Upper lobe of left lung (tissue), 6 donors: ENCODE results near the gene TARM1. TPM values are rescaled to one million over a fixed set of nuclear protein-coding genes. Genes with fewer than 3 reads are reported as not detected.
"Not testable (repeated sequence)": the region's sequence is repeated elsewhere in the genome, so short reads cannot be mapped to it uniquely, and the experiment has no call there.

ENCODE experiments used
- ATAC-seq, 2 donors: fragments of 200-7000 bp; cut with Tn5 transposase; one replicate each; pipeline ENCODE4 v1.9.1; 2022; ENCODE audit warnings: mild to moderate bottlenecking in 2 of 2, moderate library complexity in 2 of 2; ENCODE audit not compliant: low FRiP score in 2 of 2
- DNase-seq, 2 donors: peaks; one replicate each; pipeline ENCODE4 v3.0.0-alpha.2; 2019 to 2020
- H3K27ac ChIP-seq, 4 donors: fragments of 200-600 bp; sonication (generic); one replicate each; pipeline ENCODE4 v1.5.1; 2016 to 2019
- H3K27me3 ChIP-seq, 4 donors: fragments of 200-600 bp; sonication (generic); one replicate each; pipeline ENCODE4 v1.5.1; 2017 to 2019
- H3K36me3 ChIP-seq, 4 donors: fragments of 200-600 bp; sonication (generic); one replicate each; pipeline ENCODE4 v1.5.1; 2016 to 2019
- H3K4me1 ChIP-seq, 4 donors: fragments of 200-600 bp; sonication (generic); one replicate each; pipeline ENCODE4 v1.5.1; 2018 to 2019
- H3K4me3 ChIP-seq, 4 donors: fragments of 200-600 bp; sonication (generic); one replicate each; pipeline ENCODE4 v1.5.1; 2017 to 2019; ENCODE audit warnings: mild to moderate bottlenecking in 2 of 4, moderate library complexity in 1 of 4
- H3K9me3 ChIP-seq, 4 donors: fragments of 200-600 bp; sonication (generic); one replicate each; pipeline ENCODE4 v1.5.1; 2018 to 2019
- EP300 ChIP-seq, 4 donors: sonication (generic); formaldehyde crosslinking; IDR thresholded peaks; one replicate each; pipeline ENCODE4 v1.5.1; 2017; ENCODE audit warnings: antibody characterized with exemption in 4 of 4, control low read depth in 2 of 4
- POLR2A ChIP-seq, 4 donors: fragments of 450-650 bp; IDR thresholded peaks; one replicate each; pipeline ENCODE4 v1.5.1; 2016 to 2017; ENCODE audit warnings: antibody characterized with exemption in 4 of 4, mild to moderate bottlenecking in 2 of 4
- POLR2AphosphoS5 ChIP-seq, 2 donors: sonication (generic); formaldehyde crosslinking; IDR thresholded peaks; one replicate each; pipeline ENCODE4 v1.5.1; 2017; ENCODE audit warnings: antibody characterized with exemption in 2 of 2
- WGBS, 2 donors: methylation state at CpG; one replicate each; pipeline ENCODE4 v1.1.5; 2017 to 2018; 5-methylcytosine and 5-hydroxymethylcytosine counted together
- total RNA-seq, 6 donors: library from RNA; depleted of rRNA in 4 of 6; stranded (reverse); fragments of >200 nt in 4 of 6; gene quantifications; one replicate each; pipeline versions ENCODE4 v1.1.0 to v1.2.1, GENCODE V29; 2016 to 2021
- TF ChIP-seq, protein P1 (sequence below), 6 experiments: fragments of 450-650 bp in 4 of 6; fragments of 200-600 bp in 2 of 6; sonication (generic) in 2 of 6; IDR thresholded peaks; one replicate each; pipeline ENCODE4 v1.5.1; 2016 to 2019; ENCODE audit warnings: antibody characterized with exemption in 6 of 6
- donor health status: DM: no; HTN: no; CAD: no; lungs with moderate emphysema.
- donor health status: DM: no; HTN: yes; CAD: no; lungs with severe emphysema.

The TARM1 gene
- total RNA-seq, 6 donors from 2014 or later = not detected

DNA sequence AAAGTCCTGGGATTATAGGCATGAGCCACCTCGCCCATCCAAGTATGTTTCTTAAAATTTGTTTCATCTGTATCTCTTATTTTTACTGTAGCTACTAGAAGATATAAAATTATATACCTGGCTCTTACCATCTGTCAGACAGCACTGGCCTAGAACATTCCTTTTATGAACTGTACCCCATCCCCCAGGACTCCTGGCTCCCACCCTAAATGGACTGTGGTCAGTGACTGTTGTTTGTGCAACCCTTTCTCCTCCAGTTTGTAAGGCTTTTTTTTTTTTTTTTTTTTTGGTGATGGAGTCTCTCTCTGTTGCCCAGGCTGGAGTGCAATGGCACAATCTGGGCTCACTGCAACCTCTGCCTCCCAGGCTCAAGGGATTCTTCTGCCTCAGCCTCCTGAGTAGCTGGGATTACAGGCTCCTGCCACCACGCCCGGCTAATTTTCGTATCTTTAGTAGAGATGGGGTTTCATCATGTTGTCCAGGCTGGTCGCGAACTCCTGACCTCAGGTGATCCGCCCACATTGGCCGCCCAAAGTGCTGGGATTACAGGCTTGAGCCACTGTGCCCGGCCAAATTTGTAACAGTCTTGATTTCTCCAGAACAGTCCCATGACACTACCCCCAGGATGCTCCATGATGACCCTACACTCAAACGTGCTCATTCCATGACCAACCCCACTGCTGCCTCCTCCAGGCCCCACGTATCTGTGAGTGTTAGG is 24.0 kb upstream of the TARM1 start:
- TF ChIP-seq, protein P1, sequence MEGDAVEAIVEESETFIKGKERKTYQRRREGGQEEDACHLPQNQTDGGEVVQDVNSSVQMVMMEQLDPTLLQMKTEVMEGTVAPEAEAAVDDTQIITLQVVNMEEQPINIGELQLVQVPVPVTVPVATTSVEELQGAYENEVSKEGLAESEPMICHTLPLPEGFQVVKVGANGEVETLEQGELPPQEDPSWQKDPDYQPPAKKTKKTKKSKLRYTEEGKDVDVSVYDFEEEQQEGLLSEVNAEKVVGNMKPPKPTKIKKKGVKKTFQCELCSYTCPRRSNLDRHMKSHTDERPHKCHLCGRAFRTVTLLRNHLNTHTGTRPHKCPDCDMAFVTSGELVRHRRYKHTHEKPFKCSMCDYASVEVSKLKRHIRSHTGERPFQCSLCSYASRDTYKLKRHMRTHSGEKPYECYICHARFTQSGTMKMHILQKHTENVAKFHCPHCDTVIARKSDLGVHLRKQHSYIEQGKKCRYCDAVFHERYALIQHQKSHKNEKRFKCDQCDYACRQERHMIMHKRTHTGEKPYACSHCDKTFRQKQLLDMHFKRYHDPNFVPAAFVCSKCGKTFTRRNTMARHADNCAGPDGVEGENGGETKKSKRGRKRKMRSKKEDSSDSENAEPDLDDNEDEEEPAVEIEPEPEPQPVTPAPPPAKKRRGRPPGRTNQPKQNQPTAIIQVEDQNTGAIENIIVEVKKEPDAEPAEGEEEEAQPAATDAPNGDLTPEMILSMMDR (IDR thresholded peaks at IDR 0.05) = no peak
- TF ChIP-seq POLR2AphosphoS5 (IDR thresholded peaks at IDR 0.05) = no peak
- no peak for TF ChIP-seq POLR2A (IDR thresholded peaks at IDR 0.05)
- TF ChIP-seq EP300 (IDR thresholded peaks at IDR 0.05) = no peak
- ATAC-seq = no peak
- Histone ChIP-seq H3K4me3 (no peak overlapping the region), H3K4me1 (peaks cover 12 to 22% (median 13%) of the 10 kb centered on the region in 4 donors), H3K27ac (no peak overlapping the region), H3K9me3 (no peaks in the 10 kb centered on the region), H3K27me3 (no peaks in the 10 kb centered on the region), H3K36me3 (peaks cover 26 to 49% (median 45%) of the 10 kb centered on the region in 4 donors)
- DNase-seq = no peak
- 88 to 92% methylated on average over 11 of the region's 11 CpGs for WGBS, 2 donors

DNA sequence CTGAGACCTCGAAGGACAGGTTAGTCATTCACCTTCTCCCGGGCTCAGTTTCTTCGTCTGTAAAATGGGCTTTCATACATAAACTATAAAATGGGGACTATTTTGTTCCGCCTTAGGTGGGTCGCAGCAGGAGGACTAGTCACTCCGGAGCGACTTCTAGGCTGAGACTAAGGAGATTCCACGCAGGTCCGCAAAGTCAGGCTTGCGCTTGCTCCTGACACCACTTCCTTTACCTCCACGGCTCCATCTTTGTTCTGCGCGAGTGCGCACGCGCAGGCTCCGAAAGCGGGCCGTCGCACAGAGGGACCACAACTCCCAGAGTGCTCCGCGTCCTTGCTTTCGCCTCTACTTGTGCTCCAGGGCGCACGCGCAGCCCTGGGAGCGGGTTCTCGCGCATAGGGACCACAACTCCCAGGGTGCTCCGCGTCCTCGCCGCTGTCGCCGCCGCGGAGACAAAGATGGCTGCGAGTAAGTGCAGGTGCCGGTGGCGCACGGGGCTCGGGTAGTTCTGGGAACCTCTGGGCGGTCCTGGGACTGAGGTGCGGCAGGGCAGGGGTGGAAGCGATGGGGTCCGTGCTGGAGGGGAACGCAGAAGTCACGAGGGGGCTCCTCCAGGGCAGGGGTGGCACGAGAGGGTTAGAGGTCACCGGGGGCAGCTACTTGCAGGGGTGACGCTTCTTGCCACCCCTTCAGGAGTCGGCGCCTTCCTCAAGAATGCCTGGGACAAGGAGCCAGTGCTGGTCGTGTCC is 21.4 kb upstream of the TARM1 start, which contains the start of gene NDUFA3:
Gene NDUFA3 (plus strand): TSS at position 435 of the 749 bp plus-strand sequence. CDS start 24 bp downstream, at position 459.
- 4 to 6% methylated on average over 18 to 29 of the region's 54 CpGs for WGBS, 2 donors
- TF ChIP-seq POLR2A (IDR thresholded peaks at IDR 0.05) (peak in 2 of 4 donors; percentile 39 to 84), EP300 (IDR thresholded peaks at IDR 0.05) (no peak), POLR2AphosphoS5 (IDR thresholded peaks at IDR 0.05) (peak; percentile 74 to 92)
- TF ChIP-seq, protein P1 (IDR thresholded peaks at IDR 0.05) = peak in 1 of 6 experiments; percentile 36
- peaks cover 5 to 23% (median 20%) of the 10 kb centered on the region in 4 donors for H3K36me3 ChIP-seq
- H3K4me1 ChIP-seq = peaks cover 12 to 22% (median 13%) of the 10 kb centered on the region in 4 donors
- DNase-seq = peak; percentile 99
- H3K4me3 ChIP-seq = peak within 1 kb of the TSS; percentile 86 to 100 (median 98)
- no peaks in the 10 kb centered on the region for H3K9me3 ChIP-seq
- ATAC-seq = peak; percentile 99 to 100
- peak within 1 kb of the TSS; percentile 58 to 91 (median 77) for H3K27ac ChIP-seq
- H3K27me3 ChIP-seq = no peaks in the 10 kb centered on the region

DNA sequence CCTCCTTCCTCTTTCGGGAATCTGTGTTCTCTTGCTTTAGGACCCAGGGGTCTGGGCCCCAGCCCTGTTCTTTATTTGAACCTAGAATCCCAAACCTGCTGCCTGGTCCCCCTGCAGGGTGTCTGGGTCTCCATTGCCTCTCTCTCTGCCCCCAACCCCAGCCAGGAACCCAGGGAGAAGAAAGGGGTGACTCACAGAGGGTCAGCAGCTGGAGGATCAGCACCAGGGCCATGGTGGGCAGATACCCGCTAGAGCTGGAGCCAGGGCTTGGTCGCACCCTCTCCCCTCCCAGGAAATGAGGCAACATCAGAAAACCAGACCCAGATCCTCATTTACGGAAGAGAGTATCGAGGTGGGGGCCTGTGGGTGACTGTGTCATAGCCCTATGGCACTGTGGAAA is 19.4 kb upstream of the TARM1 start, which contains the start of gene OSCAR:
Gene OSCAR (minus strand): TSS at position 243 of the 400 bp plus-strand sequence. CDS start 11 bp downstream, at position 232.
- DNase-seq = peak in 1 of 2 donors; percentile 67
- 34 to 49% methylated on average over 3 to 5 of the region's 5 CpGs for WGBS, 2 donors
- TF ChIP-seq POLR2A (IDR thresholded peaks at IDR 0.05) (peak in 1 of 4 donors; percentile 58), EP300 (IDR thresholded peaks at IDR 0.05) (no peak), POLR2AphosphoS5 (IDR thresholded peaks at IDR 0.05) (peak; percentile 5 to 32)
- TF ChIP-seq, protein P1 (IDR thresholded peaks at IDR 0.05) = no peak
- Histone ChIP-seq H3K4me3 (peak within 1 kb of the TSS in 3 of 4 donors; percentile 11 to 39 (median 13)), H3K9me3 (no peaks in the 10 kb centered on the region), H3K27ac (peak within 1 kb of the TSS; percentile 46 to 77 (median 64)), H3K27me3 (peaks cover 0 to 7% (median 3%) of the 10 kb centered on the region in 4 donors), H3K4me1 (peaks cover 17 to 32% (median 19%) of the 10 kb centered on the region in 4 donors), H3K36me3 (peaks cover 0 to 3% (median 1%) of the 10 kb centered on the region in 4 donors)
- peak in 1 of 2 donors; percentile 18 for ATAC-seq

GRCh38 chr19:54099903-54100255 is 18.7 kb upstream of the TARM1 start:
- WGBS, 2 donors = 77 to 88% methylated on average over 9 of the region's 9 CpGs
- Histone ChIP-seq H3K4me3 (peak overlapping the region in 2 of 4 donors; percentile 13 to 39), H3K4me1 (peaks cover 19 to 38% (median 22%) of the 10 kb centered on the region in 4 donors), H3K27ac (peak overlapping the region; percentile 46 to 77 (median 64))
- not testable (repeated sequence) for DNase-seq, H3K36me3 ChIP-seq, H3K9me3 ChIP-seq, ATAC-seq, H3K27me3 ChIP-seq
